K562 (cell line): ENCODE measurements around the gene RPS10. TPM values are rescaled to one million over a fixed set of nuclear protein-coding genes. Genes with fewer than 3 reads are reported as not detected.

Experiments used
- ADNP ChIP-seq: fragments of 200-800 bp; sonication (Bioruptor generic); IDR thresholded peaks from 2 replicates; pipeline ENCODE4 v1.6.1; 2016; ENCODE audit warnings: missing genetic modification characterization, missing compliant biosample characterization
- ATF6 ChIP-seq: sonication (generic); formaldehyde crosslinking; IDR thresholded peaks from 2 replicates; pipeline ENCODE4 v1.4.0; 2020; ENCODE audit warnings: mild to moderate bottlenecking, missing genetic modification reagents
- CEBPB ChIP-seq: fragments of 450-650 bp; IDR thresholded peaks from 2 replicates; pipeline ENCODE4 v1.6.1; 2016; ENCODE audit warnings: missing genetic modification characterization, missing compliant biosample characterization
- CEBPG ChIP-seq, 3 experiments: fragments of 200-800 bp in 1 of 3; sonication (Bioruptor generic) in 1 of 3; sonication (generic) in 1 of 3; formaldehyde crosslinking in 1 of 3; IDR thresholded peaks in 2 of 3; conservative IDR thresholded peaks in 1 of 3; 2 replicates each; pipeline versions ENCODE4 v1.6.1 to v1.8.0; 2016 to 2022; ENCODE audit warnings: missing compliant biosample characterization in 2 of 3, missing genetic modification characterization in 2 of 3, mild to moderate bottlenecking in 1 of 3, missing genetic modification reagents in 1 of 3
- DNMT1 ChIP-seq: fragments of 450-650 bp; IDR thresholded peaks from 2 replicates; pipeline ENCODE4 v1.6.1; 2016; ENCODE audit warnings: antibody characterized with exemption, mild to moderate bottlenecking
- HDAC1 ChIP-seq, 2 experiments: fragments of 450-650 bp; IDR thresholded peaks; 2 replicates each; pipeline ENCODE4 v1.6.1; 2016 to 2017; ENCODE audit warnings: inconsistent platforms in 1 of 2, mild to moderate bottlenecking in 1 of 2, moderate library complexity in 1 of 2
- HDAC2 ChIP-seq: fragments of 450-650 bp; IDR thresholded peaks from 2 replicates; pipeline ENCODE4 v1.6.1; 2016; ENCODE audit warnings: mild to moderate bottlenecking
- PBX2 ChIP-seq, 2 experiments: IDR thresholded peaks in 1 of 2; conservative IDR thresholded peaks in 1 of 2; 2 replicates each; pipeline ENCODE4 v1.6.1; 2016; ENCODE audit warnings: low read depth in 2 of 2, mild to moderate bottlenecking in 1 of 2, missing compliant biosample characterization in 1 of 2, missing genetic modification characterization in 1 of 2, moderate library complexity in 1 of 2
- PKNOX1 ChIP-seq: fragments of 450-650 bp; IDR thresholded peaks from 2 replicates; pipeline ENCODE4 v1.6.1; 2016
- POLR2H ChIP-seq: IDR thresholded peaks from 2 replicates; pipeline ENCODE4 v1.6.1; 2016; ENCODE audit warnings: missing genetic modification characterization, low read depth, mild to moderate bottlenecking, control low read depth, missing compliant biosample characterization, moderate library complexity
- SMARCA4 ChIP-seq: fragments of 450-650 bp; IDR thresholded peaks from 2 replicates; pipeline ENCODE4 v1.6.1; 2016
- TBL1XR1 ChIP-seq, 2 experiments: IDR thresholded peaks; 2 replicates each; pipeline ENCODE4 v1.6.1; 2012; ENCODE audit warnings: improper control_type of control experiment in 2 of 2, low read length in 2 of 2, mild to moderate bottlenecking in 1 of 2
- TRIM28 ChIP-seq: fragments of 450-650 bp; IDR thresholded peaks from 2 replicates; pipeline ENCODE4 v1.6.1; 2017
- YY1 ChIP-seq, 3 experiments: IDR thresholded peaks; 2 replicates each; pipeline ENCODE4 v1.6.1; 2011; ENCODE audit warnings: low read length in 2 of 3, mild to moderate bottlenecking in 2 of 3, moderate library complexity in 2 of 3, borderline replicate concordance in 1 of 3, control low read depth in 1 of 3, low read depth in 1 of 3; ENCODE audit not compliant: insufficient read depth in 3 of 3, insufficient replicate concordance in 2 of 3, control insufficient read depth in 1 of 3, insufficient read length in 1 of 3; ENCODE audit errors: extremely low read depth in 1 of 3
- ZBTB34 ChIP-seq: fragments of 250-450 bp; sonication (Bioruptor Pico); IDR thresholded peaks from 2 replicates; pipeline ENCODE4 v1.8.0; 2021; ENCODE audit warnings: mild to moderate bottlenecking, moderate library complexity
- ZNF253 ChIP-seq: fragments of 250-450 bp; sonication (Bioruptor Pico); conservative IDR thresholded peaks from 2 replicates; pipeline ENCODE4 v1.6.1; 2021; ENCODE audit warnings: mild to moderate bottlenecking
- ZNF699 ChIP-seq: fragments of 250-450 bp; sonication (Bioruptor Pico); IDR thresholded peaks from 2 replicates; pipeline ENCODE4 v1.8.0; 2021; ENCODE audit warnings: mild to moderate bottlenecking, moderate library complexity; ENCODE audit not compliant: insufficient replicate concordance
- polyA plus RNA-seq, 8 experiments: library from polyadenylated mRNA; depleted of rRNA in 4 of 8; stranded (reverse) in 5 of 8; unstranded in 3 of 8; fragments of >200 nt; fragmentation: Nextera tagmentation in 2 of 8; fragmentation: Illumina TruSeq in 1 of 8; extraction: Ambion mirVana in 2 of 8; extraction: Trizol in 1 of 8; gene quantifications; 2 replicates each; pipeline versions ENCODE4 v1.2.1 to v1.2.3, GENCODE V29; 2011 to 2014; ENCODE audit warnings: inconsistent platforms in 1 of 8, missing spikeins in 1 of 8
- total RNA-seq, 7 experiments: library from RNA; depleted of rRNA in 6 of 7; stranded (reverse); fragments of >200 nt in 6 of 7; fragmentation: Illumina TruSeq in 2 of 7; extraction: Trizol in 2 of 7; gene quantifications; 2 replicates each; pipeline versions ENCODE4 v1.2.1 to v1.2.3, GENCODE V29; 2011 to 2021; ENCODE audit warnings: low replicate concordance in 1 of 7

RPS10 gene
- total and polyA plus RNA-seq, 9 of the 15 experiments (the other 6 are each of a cell fraction or from before 2014, with no cell fraction given) = 2,680 to 5,251 (median 3,876) TPM

DNA sequence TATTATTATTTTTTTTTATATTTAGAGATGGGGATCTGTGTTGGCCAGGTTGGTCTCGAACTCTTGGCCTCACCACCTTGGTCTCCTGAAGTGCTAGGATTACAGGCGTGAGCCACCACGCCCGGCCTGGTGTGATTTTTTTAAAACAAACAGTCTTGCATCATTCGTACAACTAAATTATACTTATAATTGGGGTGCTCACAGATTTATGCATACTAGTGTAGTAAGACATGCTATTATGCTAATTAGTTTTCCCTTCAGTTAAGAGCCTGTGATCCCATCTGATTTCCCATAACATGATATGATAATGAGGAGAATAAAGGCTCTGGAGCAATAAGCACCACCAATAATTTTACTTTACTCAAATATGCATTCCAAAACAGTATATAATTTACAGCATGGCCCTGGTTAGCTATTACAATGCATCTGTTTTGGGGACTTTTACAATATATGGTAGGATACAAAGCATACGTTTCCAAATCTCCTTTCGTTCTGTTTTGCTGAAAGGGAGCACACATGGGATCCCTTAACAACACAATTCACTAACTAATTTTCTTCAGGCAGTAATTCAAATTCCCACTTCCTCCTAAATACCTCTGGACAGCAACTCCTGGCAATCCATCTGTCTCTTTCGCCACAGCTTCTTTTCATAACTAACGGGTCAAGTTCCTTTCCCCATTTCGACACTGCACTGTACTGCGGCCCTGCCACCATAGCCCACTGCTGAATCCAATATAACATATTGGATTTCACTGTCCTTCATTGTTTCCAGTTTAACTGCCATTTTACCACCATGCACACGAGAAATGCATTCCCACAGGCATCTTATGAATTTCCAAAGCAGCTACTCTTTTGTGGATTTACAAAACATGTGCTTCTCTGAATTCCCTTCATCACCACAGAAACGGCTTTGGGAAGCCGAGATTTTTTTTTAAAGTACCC is 35.1 kb downstream of the RPS10 start (continued):
- no peak for TF ChIP-seq PBX2 (CRISPR knock-in tag; IDR thresholded peaks at IDR 0.05; ENCODE audit: low read depth)
- TF ChIP-seq PBX2 (tag; conservative IDR thresholded peaks at IDR 0.05; ENCODE audit: low read depth) = peak; percentile 57
- TF ChIP-seq ADNP (tag) = 0 out of 2 replicates have a peak, but pooled peaks have one; percentile 52
- TF ChIP-seq HDAC2 = 0 out of 2 replicates have a peak, but pooled peaks have one; percentile 8
- peak; percentile 55; the same call in 1 of the 2 replicates for TF ChIP-seq POLR2H (tag)
- no peak for TF ChIP-seq ZNF253
- TF ChIP-seq PKNOX1 = peak; percentile 14; the same call in 1 of the 2 replicates
- TF ChIP-seq HDAC1 (IDR thresholded peaks at IDR 0.05) = peak in 1 of 2 experiments; percentile 68; a peak in 2 of 4 replicates
- peak; percentile 83 for TF ChIP-seq CEBPB (tag)
- 0 out of 2 replicates have a peak, but pooled peaks have one; percentile 56 for TF ChIP-seq TRIM28
- TF ChIP-seq TBL1XR1 (IDR thresholded peaks at IDR 0.05; ENCODE audit: low read length in 2 of 2) = peak in 1 of 2 experiments; percentile 7; a peak in 1 of 4 replicates
- TF ChIP-seq YY1 (IDR thresholded peaks at IDR 0.05; ENCODE audit: borderline replicate concordance in 1 of 3, control insufficient read depth in 1 of 3, extremely low read depth in 1 of 3, insufficient read depth in 3 of 3, insufficient read length in 1 of 3, insufficient replicate concordance in 2 of 3, low read depth in 1 of 3, low read length in 2 of 3) = peak in 1 of 3 experiments; percentile 56
- TF ChIP-seq ZBTB34 (CRISPR knock-in tag) = 0 out of 2 replicates have a peak, but pooled peaks have one; percentile 30
- peak; percentile 67; the same call in 1 of the 2 replicates for TF ChIP-seq CEBPG (CRISPR knock-in tag; IDR thresholded peaks at IDR 0.05)
- TF ChIP-seq CEBPG (tag; conservative IDR thresholded peaks at IDR 0.05 in 1 of 2, IDR thresholded peaks at IDR 0.05 in 1 of 2) = peak; percentile 60 to 79
- no peak for TF ChIP-seq ZNF699 (CRISPR knock-in tag)
- TF ChIP-seq ATF6 (CRISPR knock-in tag) = peak; percentile 69; the same call in 1 of the 2 replicates
- 0 out of 2 replicates have a peak, but pooled peaks have one; percentile 11 for TF ChIP-seq DNMT1
- TF ChIP-seq SMARCA4 = peak; percentile 33; the same call in 1 of the 2 replicates
